B cell (primary cell): ENCODE measurements around the gene ACTN3. TPM values are rescaled to one million over a fixed set of nuclear protein-coding genes. Genes with fewer than 3 reads are reported as not detected.

Experiments used
- ATAC-seq: fragments of 200-7000 bp; cut with Tn5 transposase; one replicate; pipeline ENCODE4 v1.10.0; 2021; ENCODE audit warnings: low read depth, mild to moderate bottlenecking, moderate number of reproducible peaks, moderate library complexity
- CTCF ChIA-PET: fragments of 350-600 bp; sonication (Branson Sonifier 250); formaldehyde crosslinking; loops from one replicate; lab custom pipeline; 2021; ENCODE audit warnings: antibody characterized with exemption, inconsistent platforms; lab: Charles Lee
- POLR2A ChIA-PET: fragments of 350-600 bp; sonication (Branson Sonifier 250); formaldehyde crosslinking; loops from one replicate; lab custom pipeline; 2021; ENCODE audit warnings: antibody characterized with exemption; lab: Charles Lee
- DNase-seq: peaks from one replicate; pipeline ENCODE4 v3.0.0; 2013
- H2AFZ ChIP-seq: 2 replicates; pipeline ENCODE4 v1.6.1; 2012; ENCODE audit warnings: mild to moderate bottlenecking, low read depth, low read length; ENCODE audit not compliant: insufficient read depth, poor library complexity, severe bottlenecking
- H3K27ac ChIP-seq, 2 donors: 1 replicate in 1 of 2; 2 replicates in 1 of 2; pipeline ENCODE4 v1.5.1; 2012 to 2013; ENCODE audit warnings: low read length in 2 of 2, mild to moderate bottlenecking in 2 of 2, moderate library complexity in 1 of 2
- H3K27me3 ChIP-seq, 4 experiments: fragments of 200-600 bp in 1 of 4; sonication (generic) in 1 of 4; replicated peaks in 1 of 4; 1 replicate in 2 of 4; 2 replicates in 2 of 4; pipeline versions ENCODE4 v1.6.1 to v1.7.0; 2013 to 2016; ENCODE audit warnings: low read length in 3 of 4, mild to moderate bottlenecking in 2 of 4, mixed read lengths in 1 of 4, moderate library complexity in 1 of 4; ENCODE audit not compliant: insufficient read depth in 4 of 4, control insufficient read depth in 3 of 4; ENCODE audit errors: control extremely low read depth in 1 of 4
- H3K36me3 ChIP-seq, 2 experiments: replicated peaks in 1 of 2; 1 replicate in 1 of 2; 2 replicates in 1 of 2; pipeline versions ENCODE4 v1.6.1 to v1.7.1; 2013; ENCODE audit warnings: low read length in 1 of 2; ENCODE audit not compliant: insufficient read depth in 2 of 2, control insufficient read depth in 1 of 2; ENCODE audit errors: control extremely low read depth in 1 of 2, extremely low read depth in 1 of 2
- H3K4me1 ChIP-seq, 2 donors: fragments of 200-600 bp in 1 of 2; sonication (generic) in 1 of 2; 1 replicate in 1 of 2; 2 replicates in 1 of 2; pipeline versions ENCODE4 v1.5.1 to v1.6.1; 2013 to 2017; ENCODE audit warnings: low read length in 2 of 2; ENCODE audit not compliant: control insufficient read depth in 2 of 2, insufficient read depth in 2 of 2
- H3K4me2 ChIP-seq: replicated peaks from 2 replicates; pipeline ENCODE3; 2012; ENCODE audit warnings: mild to moderate bottlenecking, low read depth, low read length; ENCODE audit not compliant: poor library complexity, severe bottlenecking
- H3K4me3 ChIP-seq, 5 experiments: fragments of 200-600 bp in 1 of 5; sonication (generic) in 1 of 5; 1 replicate in 3 of 5; 2 replicates in 2 of 5; pipeline versions ENCODE4 v1.5.1 to v1.7.0; 2011 to 2016; ENCODE audit warnings: low read length in 4 of 5, mild to moderate bottlenecking in 4 of 5, low read depth in 2 of 5, control low read depth in 1 of 5, moderate library complexity in 1 of 5; ENCODE audit not compliant: insufficient read depth in 1 of 5; ENCODE audit errors: control extremely low read depth in 1 of 5, extremely low read depth in 1 of 5
- H3K79me2 ChIP-seq: fragments of 200-600 bp; sonication (generic); one replicate; pipeline ENCODE4 v1.6.0; 2016; ENCODE audit warnings: low read length; ENCODE audit not compliant: control insufficient read depth, insufficient read depth
- H3K9ac ChIP-seq: fragments of 200-600 bp; sonication (generic); 2 replicates; pipeline ENCODE4 v1.6.1; 2017; ENCODE audit warnings: mild to moderate bottlenecking, low read length, moderate library complexity
- H3K9me3 ChIP-seq, 3 donors: one replicate each; pipeline versions ENCODE4 v1.6.1 to v1.7.1; 2013; ENCODE audit warnings: low read length in 2 of 3; ENCODE audit not compliant: control insufficient read depth in 2 of 3, insufficient read depth in 1 of 3; ENCODE audit errors: control extremely low read depth in 1 of 3
- H4K20me1 ChIP-seq: 2 replicates; pipeline ENCODE4 v1.6.0; 2012; ENCODE audit warnings: mild to moderate bottlenecking, low read length; ENCODE audit not compliant: insufficient read depth, control insufficient read depth, poor library complexity, severe bottlenecking
- H3K27ac Mint-ChIP-seq: one replicate; pipeline ENCODE4 v1.8.0; 2021; ENCODE audit warnings: mixed read lengths
- H3K27me3 Mint-ChIP-seq: one replicate; pipeline ENCODE4 v1.8.0; 2021; ENCODE audit warnings: mixed read lengths
- H3K4me1 Mint-ChIP-seq: one replicate; pipeline ENCODE4 v1.8.0; 2021; ENCODE audit warnings: mixed read lengths
- H3K4me3 Mint-ChIP-seq: one replicate; pipeline ENCODE4 v1.8.0; 2021; ENCODE audit warnings: mixed read lengths
- H3K9me3 Mint-ChIP-seq: one replicate; pipeline ENCODE4 v1.8.0; 2022; ENCODE audit warnings: mixed read lengths; ENCODE audit not compliant: insufficient read depth
- CTCF ChIP-seq: fragments of 200-600 bp; IDR thresholded peaks from one replicate; pipeline ENCODE4 v1.8.0; 2022; ENCODE audit warnings: antibody characterized with exemption, mild to moderate bottlenecking
- EZH2 ChIP-seq: IDR thresholded peaks from 2 replicates; pipeline ENCODE4 v1.6.1; 2012; ENCODE audit warnings: borderline replicate concordance, low read depth, mild to moderate bottlenecking, moderate library complexity, low read length; ENCODE audit not compliant: insufficient read depth, poor library complexity, severe bottlenecking
- WGBS: methylation state at CpG from one replicate; pipeline ENCODE4 v1.1.5; 2013; ENCODE audit warnings: missing lambda C conversion rate; ENCODE audit not compliant: insufficient coverage; 5-methylcytosine and 5-hydroxymethylcytosine counted together
- intact Hi-C: fragments of 100-400 bp; cut with micrococcal nuclease; formaldehyde crosslinking; loops from one replicate; pipeline ENCODE4 v1.10.0; 2022
- polyA plus RNA-seq: library from polyadenylated mRNA; depleted of rRNA; stranded (reverse); fragments of >200 nt; gene quantifications from 2 replicates; pipeline ENCODE4 v1.2.3, GENCODE V29; 2012
- total RNA-seq, 2 donors: library from RNA; stranded (reverse); fragments of 120-200 nt in 1 of 2; gene quantifications; 1 replicate in 1 of 2; 2 replicates in 1 of 2; pipeline versions ENCODE4 v1.2.3 to v1.2.4, GENCODE V29; 2013 to 2022

Gene ACTN3
- total and polyA plus RNA-seq, 2 donors (not counting 1 experiment from before 2014, with no cell fraction given): 0.22 TPM; not detected in 1

- 89% methylated on average over 24 of the region's 27 CpGs for WGBS
- TF ChIP-seq EZH2 (no peak), CTCF (no peak)
- intact Hi-C loops: no loop called here
- no peak overlapping the region for H3K4me2 ChIP-seq
- no peak for DNase-seq
- CTCF ChIA-PET: interaction anchor here (1.3 to 2.1 kb wide), 2 partner anchors 19 to 118 kb away, joined by 3 to 6 read pairs; partner anchors contain the start of gene RBM4B
- no peak overlapping the region for H3K4me3 ChIP-seq
- H3K36me3 ChIP-seq: no peaks in the 10 kb centered on the region
- H3K27me3 ChIP-seq: peaks cover 0 to 24% (median 0%) of the 10 kb centered on the region in 4 experiments
- peaks cover 5 to 6% of the 10 kb centered on the region in 2 donors for H3K4me1 ChIP-seq
- no peak overlapping the region for H3K27ac ChIP-seq
- ATAC-seq: no peak
- peaks cover 0 to 4% (median 0%) of the 10 kb centered on the region in 3 donors for H3K9me3 ChIP-seq
- no peak overlapping the region for H3K9ac ChIP-seq
- H3K79me2 ChIP-seq: no peaks in the 10 kb centered on the region
- Mint-ChIP-seq H3K4me1 (peaks cover 2% of the 10 kb centered on the region), H3K27me3 (peaks cover 19% of the 10 kb centered on the region), H3K27ac (no peak overlapping the region), H3K4me3 (no peak overlapping the region), H3K9me3 (no peaks in the 10 kb centered on the region)
- H4K20me1 ChIP-seq: no peaks in the 10 kb centered on the region
- POLR2A ChIA-PET: interaction anchor here (1.0 kb wide), 2 partner anchors 56 to 80 kb away, joined by 3 read pairs; partner anchors contain the start of genes DPP3 and RBM14
- H2AFZ ChIP-seq: no peak overlapping the region
Measured at GRCh38 chr11:66559866-66560676, 13.4 kb downstream of the ACTN3 start.
